Measurements from ENCODE around the gene DVL1. TPM values are rescaled to one million over a fixed set of nuclear protein-coding genes. Genes with fewer than 3 reads are reported as not detected.

DVL1 gene
- total RNA-seq, 2 experiments from 2014 or later = 37.2 to 39.2 TPM

- no peak for DNase-seq
- ChIA-PET POLR2A (no interaction called here), CTCF (no interaction called here)
- no peak for TF ChIP-seq CTCF (IDR thresholded peaks at IDR 0.05)
- peaks cover 16% of the 10 kb centered on the region for H3K4me1 Mint-ChIP-seq (ENCODE audit: low read depth)
- intact Hi-C loops (cut with micrococcal nuclease) = no loop called here
- H3K27ac Mint-ChIP-seq = no peak overlapping the region
- H3K9me3 Mint-ChIP-seq = no peaks in the 10 kb centered on the region
- no peak overlapping the region for H3K4me3 Mint-ChIP-seq
- no peak for ATAC-seq
- no peaks in the 10 kb centered on the region for H3K27me3 Mint-ChIP-seq
- no peaks in the 10 kb centered on the region for H3K36me3 Mint-ChIP-seq (ENCODE audit: low read depth)
Measured at GRCh38 chr1:1360506-1361169, 11.4 kb upstream of the DVL1 start.

DNA sequence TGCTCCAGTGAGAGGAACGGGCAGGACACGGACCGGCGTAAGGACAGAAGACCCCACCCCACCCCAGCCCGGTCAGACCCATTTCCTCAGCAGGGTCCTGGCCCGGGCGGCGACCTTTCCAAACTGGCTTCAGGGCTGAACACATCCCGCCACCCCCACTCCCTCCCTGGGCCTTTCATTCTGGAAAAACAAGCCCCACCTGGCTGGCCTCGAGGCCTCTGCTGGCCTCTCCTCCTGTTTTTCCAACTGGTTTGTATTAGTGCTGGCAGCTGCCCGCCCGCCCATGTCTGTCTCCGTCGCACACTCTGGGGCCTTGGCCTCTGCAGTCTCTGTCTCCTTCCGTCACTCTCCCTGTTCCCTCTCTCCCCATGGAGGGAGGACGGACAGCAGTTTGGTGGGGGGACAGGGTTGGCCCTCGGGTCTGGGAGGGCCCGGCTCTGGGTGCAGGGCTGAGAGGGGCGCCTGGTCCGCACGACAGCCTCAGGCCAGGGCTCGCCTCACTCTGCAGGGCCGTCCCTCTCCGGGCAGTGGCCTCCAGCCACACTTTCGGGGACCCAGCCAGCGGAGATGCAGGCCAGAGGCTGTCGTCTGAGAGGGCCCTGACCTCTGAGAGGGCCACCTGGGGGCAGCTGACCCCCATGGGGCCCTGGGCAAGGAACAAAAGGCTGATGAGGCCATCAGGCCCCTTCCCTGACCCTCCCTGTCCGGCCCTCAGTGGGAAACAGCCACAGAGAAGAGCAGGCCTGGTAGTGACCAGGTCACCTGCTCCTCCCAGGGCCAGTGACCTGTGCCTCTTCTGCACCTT, 10.6 kb upstream of the DVL1 start:
- peaks cover 16% of the 10 kb centered on the region for H3K4me1 Mint-ChIP-seq (ENCODE audit: low read depth)
- no peaks in the 10 kb centered on the region for H3K27me3 Mint-ChIP-seq
- ATAC-seq (no peak), DNase-seq (no peak)
- no peaks in the 10 kb centered on the region for H3K36me3 Mint-ChIP-seq (ENCODE audit: low read depth)
- H3K9me3 Mint-ChIP-seq = no peaks in the 10 kb centered on the region
- ChIA-PET CTCF (no interaction called here), POLR2A (no interaction called here)
- H3K27ac Mint-ChIP-seq = no peak overlapping the region
- intact Hi-C loops (cut with micrococcal nuclease) = no loop called here
- no peak for TF ChIP-seq CTCF (IDR thresholded peaks at IDR 0.05)
- H3K4me3 Mint-ChIP-seq = no peak overlapping the region

- CTCF ChIA-PET = no interaction called here
- DNase-seq (peak; percentile 37), ATAC-seq (no peak)
- H3K27ac Mint-ChIP-seq = no peak overlapping the region
- H3K27me3 Mint-ChIP-seq = peaks cover under 1% of the 10 kb centered on the region
- peaks cover 17% of the 10 kb centered on the region for H3K4me1 Mint-ChIP-seq (ENCODE audit: low read depth)
- POLR2A ChIA-PET = interaction anchor here (2.4 kb wide), 1 partner anchor 12 kb away, joined by 10 read pairs; no protein-coding TSS in a partner anchor
- intact Hi-C loops (cut with micrococcal nuclease) = no loop called here
- H3K36me3 Mint-ChIP-seq (ENCODE audit: low read depth) = no peaks in the 10 kb centered on the region
- TF ChIP-seq CTCF (IDR thresholded peaks at IDR 0.05) = no peak
- no peaks in the 10 kb centered on the region for H3K9me3 Mint-ChIP-seq
- no peak overlapping the region for H3K4me3 Mint-ChIP-seq
Measured at GRCh38 chr1:1359308-1359663, 10.1 kb upstream of the DVL1 start.

DNA sequence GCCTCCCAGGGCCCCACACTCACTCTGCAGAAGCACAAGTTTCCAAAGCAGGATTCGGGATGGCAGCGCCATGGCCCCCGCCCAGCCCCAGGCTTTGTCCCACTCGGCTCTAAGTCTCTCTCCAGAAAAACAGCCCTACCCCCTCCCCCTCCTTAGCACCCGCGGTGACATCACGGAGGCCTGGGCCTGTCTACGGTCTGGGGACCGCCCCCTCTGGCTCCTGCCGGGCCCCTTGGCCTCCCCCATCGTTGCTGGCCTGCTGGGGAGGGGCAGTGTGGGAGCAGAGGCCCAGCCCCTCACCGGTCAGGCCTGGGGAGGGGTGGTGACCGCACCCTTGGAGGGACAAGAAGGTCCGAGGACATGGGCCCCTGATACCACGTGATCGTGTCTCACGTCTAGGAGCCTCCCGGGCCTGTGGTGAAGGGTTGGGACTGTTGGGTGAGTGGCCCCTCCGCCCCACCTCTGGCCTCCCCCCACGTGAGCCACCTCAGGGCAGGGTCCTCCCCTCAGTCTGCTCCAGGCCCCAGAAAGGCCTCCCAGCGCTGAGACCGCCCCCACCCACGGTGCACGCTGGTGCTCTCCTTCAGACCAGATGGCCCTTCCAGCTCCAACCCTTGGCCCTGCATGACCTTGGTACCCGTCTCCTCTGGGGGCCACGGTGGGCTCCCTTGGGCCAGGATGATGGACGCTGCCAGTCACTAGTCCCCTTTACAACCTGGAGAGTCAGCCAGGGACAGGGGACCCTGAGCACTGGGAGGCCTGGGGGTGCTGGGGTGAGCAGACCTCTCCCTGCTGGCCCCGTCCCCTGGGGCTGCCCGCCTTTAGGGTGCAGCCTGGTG, 9.4 kb upstream of the DVL1 start, which contains the start of gene MXRA8:
Gene MXRA8, minus strand, starts transcription at position 123 of the 839 bp plus-strand sequence. Its CDS starts 51 bp downstream, at position 72.
- Mint-ChIP-seq H3K36me3 (ENCODE audit: low read depth) (no peaks in the 10 kb centered on the region), H3K4me1 (ENCODE audit: low read depth) (peaks cover 19% of the 10 kb centered on the region), H3K27me3 (peaks cover 3% of the 10 kb centered on the region), H3K4me3 (no peak within 1 kb of the TSS), H3K9me3 (no peaks in the 10 kb centered on the region), H3K27ac (no peak within 1 kb of the TSS)
- CTCF ChIA-PET = no interaction called here
- intact Hi-C loops (cut with micrococcal nuclease) = no loop called here
- no peak for TF ChIP-seq CTCF (IDR thresholded peaks at IDR 0.05)
- peak; percentile 60 for ATAC-seq
- POLR2A ChIA-PET = interaction anchor here (2.4 kb wide), 1 partner anchor 13 kb away, joined by 10 read pairs; no protein-coding TSS in a partner anchor
- DNase-seq = peak; percentile 62
